Measurements from ENCODE around the gene AP1S2. TPM values are rescaled to one million over a fixed set of nuclear protein-coding genes. Genes with fewer than 3 reads are reported as not detected.

AP1S2 gene
- total and polyA plus RNA-seq, 2 experiments from 2014 or later: 22.6 to 27.9 TPM

- TF ChIP-seq EZH2phosphoT487 (IDR thresholded peaks at IDR 0.05; ENCODE audit: insufficient read depth, low read depth) (no peak), EZH2 (IDR thresholded peaks at IDR 0.05; ENCODE audit: insufficient read depth, poor library complexity, severe bottlenecking) (no peak)
- Histone ChIP-seq H3F3A (ENCODE audit: insufficient read depth) (no peaks in the 10 kb centered on the region), H3K4me1 (ENCODE audit: insufficient read depth) (no peaks in the 10 kb centered on the region), H3K79me2 (ENCODE audit: insufficient read depth) (no peaks in the 10 kb centered on the region), H3K4me3 (peak overlapping the region; percentile 85), H4K20me1 (ENCODE audit: insufficient read depth) (no peaks in the 10 kb centered on the region), H2AFZ (peak overlapping the region; percentile 86), H3K27ac (no peak overlapping the region), H3K36me3 (ENCODE audit: low read depth) (no peaks in the 10 kb centered on the region), H3K9ac (peak overlapping the region; percentile 63), H3K27me3 (replicated peaks; ENCODE audit: insufficient read depth) (no peaks in the 10 kb centered on the region), H3K9me2 (ENCODE audit: insufficient read depth) (no peaks in the 10 kb centered on the region), H3K9me3 (ENCODE audit: low read depth) (no peaks in the 10 kb centered on the region), H3K4me2 (ENCODE audit: unreplicated experiment) (peak overlapping the region; percentile 91)
- 0 to 2% methylated on average over 9 to 14 of the region's 65 CpGs for WGBS, 2 experiments (ENCODE audit: low coverage in 1 of 2, low lambda C conversion rate in 2 of 2, missing lambda C conversion rate in 2 of 2)
- in situ Hi-C loops (cut with MboI): no loop called here
- peak; percentile 44 for DNase-seq
Measured at GRCh38 chrX:15854080-15854655, 445 bp downstream of the AP1S2 start.

- H3K27ac ChIP-seq: no peak overlapping the region
- in situ Hi-C loops (cut with MboI): no loop called here
- H3K9me3 ChIP-seq (ENCODE audit: low read depth): no peaks in the 10 kb centered on the region
- no peaks in the 10 kb centered on the region for H3K27me3 ChIP-seq (replicated peaks; ENCODE audit: insufficient read depth)
- no peaks in the 10 kb centered on the region for H3K79me2 ChIP-seq (ENCODE audit: insufficient read depth)
- H3K9me2 ChIP-seq (ENCODE audit: insufficient read depth): no peaks in the 10 kb centered on the region
- H3F3A ChIP-seq (ENCODE audit: insufficient read depth): no peaks in the 10 kb centered on the region
- H3K4me2 ChIP-seq (ENCODE audit: unreplicated experiment): peak overlapping the region; percentile 91
- no peaks in the 10 kb centered on the region for H3K36me3 ChIP-seq (ENCODE audit: low read depth)
- H3K4me3 ChIP-seq: peak overlapping the region; percentile 85
- 0 out of 2 replicates have a peak, but pooled peaks cover under 1% of the 10 kb centered on the region for H3K4me1 ChIP-seq (ENCODE audit: insufficient read depth)
- no peak for TF ChIP-seq EZH2phosphoT487 (IDR thresholded peaks at IDR 0.05; ENCODE audit: insufficient read depth, low read depth)
- peak; percentile 33 for DNase-seq
- H3K9ac ChIP-seq: peak overlapping the region; percentile 63
- no peaks in the 10 kb centered on the region for H4K20me1 ChIP-seq (ENCODE audit: insufficient read depth)
- WGBS, 2 experiments (ENCODE audit: low coverage in 1 of 2, low lambda C conversion rate in 2 of 2, missing lambda C conversion rate in 2 of 2): 3 to 5% methylated on average over 14 of the region's 14 CpGs
- peak overlapping the region; percentile 86 for H2AFZ ChIP-seq
Measured at GRCh38 chrX:15853586-15854079, 980 bp downstream of the AP1S2 start.

GRCh38 chrX:15849555-15849954, 5.1 kb downstream of the AP1S2 start:
- Histone ChIP-seq H3K9ac (no peak overlapping the region), H3K36me3 (ENCODE audit: low read depth) (no peaks in the 10 kb centered on the region), H3K4me1 (ENCODE audit: insufficient read depth) (0 out of 2 replicates have a peak, but pooled peaks cover 5% of the 10 kb centered on the region), H3K27me3 (replicated peaks; ENCODE audit: insufficient read depth) (no peaks in the 10 kb centered on the region), H2AFZ (no peak overlapping the region), H3K27ac (no peak overlapping the region), H3K9me2 (ENCODE audit: insufficient read depth) (no peaks in the 10 kb centered on the region), H4K20me1 (ENCODE audit: insufficient read depth) (no peaks in the 10 kb centered on the region), H3F3A (ENCODE audit: insufficient read depth) (no peaks in the 10 kb centered on the region), H3K79me2 (ENCODE audit: insufficient read depth) (no peaks in the 10 kb centered on the region), H3K9me3 (ENCODE audit: low read depth) (no peaks in the 10 kb centered on the region), H3K4me3 (no peak overlapping the region), H3K4me2 (ENCODE audit: unreplicated experiment) (no peak overlapping the region)
- 77 to 82% methylated on average over 5 of the region's 5 CpGs for WGBS, 2 experiments (ENCODE audit: low coverage in 1 of 2, low lambda C conversion rate in 2 of 2, missing lambda C conversion rate in 2 of 2)
- TF ChIP-seq EZH2 (IDR thresholded peaks at IDR 0.05; ENCODE audit: insufficient read depth, poor library complexity, severe bottlenecking): no peak
- no peak for TF ChIP-seq EZH2phosphoT487 (IDR thresholded peaks at IDR 0.05; ENCODE audit: insufficient read depth, low read depth)
- DNase-seq: peak; percentile 23
- in situ Hi-C loops (cut with MboI): no loop called here

GRCh38 chrX:15848576-15848975, 6.0 kb downstream of the AP1S2 start:
- Histone ChIP-seq H3K9ac (no peak overlapping the region), H3K27me3 (replicated peaks; ENCODE audit: insufficient read depth) (no peaks in the 10 kb centered on the region)
- DNase-seq: no peak

More at GRCh38 chrX:15848576-15848975, 6.0 kb downstream of the AP1S2 start:
- H3K9me3 ChIP-seq (ENCODE audit: low read depth): no peaks in the 10 kb centered on the region
- no peak overlapping the region for H2AFZ ChIP-seq
- no peaks in the 10 kb centered on the region for H4K20me1 ChIP-seq (ENCODE audit: insufficient read depth)
- in situ Hi-C loops (cut with MboI): no loop called here
- TF ChIP-seq EZH2 (IDR thresholded peaks at IDR 0.05; ENCODE audit: insufficient read depth, poor library complexity, severe bottlenecking): no peak
- no peak for TF ChIP-seq EZH2phosphoT487 (IDR thresholded peaks at IDR 0.05; ENCODE audit: insufficient read depth, low read depth)
- no peaks in the 10 kb centered on the region for H3K36me3 ChIP-seq (ENCODE audit: low read depth)
- H3K9me2 ChIP-seq (ENCODE audit: insufficient read depth): no peaks in the 10 kb centered on the region
- H3K27ac ChIP-seq: no peak overlapping the region
- no peak overlapping the region for H3K4me3 ChIP-seq
- H3F3A ChIP-seq (ENCODE audit: insufficient read depth): no peaks in the 10 kb centered on the region
- H3K79me2 ChIP-seq (ENCODE audit: insufficient read depth): no peaks in the 10 kb centered on the region
- 42 to 53% methylated on average over 1 of the region's 1 CpG for WGBS, 2 experiments (ENCODE audit: low coverage in 1 of 2, low lambda C conversion rate in 2 of 2, missing lambda C conversion rate in 2 of 2)
- H3K4me1 ChIP-seq (ENCODE audit: insufficient read depth): 0 out of 2 replicates have a peak, but pooled peaks cover 5% of the 10 kb centered on the region
- H3K4me2 ChIP-seq (ENCODE audit: unreplicated experiment): no peak overlapping the region
